Cerebellar cortex (tissue), 1 donor: ENCODE data around the gene CLDND1.

Experiments used
- DNase-seq: peaks from one replicate; pipeline ENCODE4 v3.0.0-alpha.2; 2015; ENCODE audit warnings: low spot score

Gene CLDND1

DNA sequence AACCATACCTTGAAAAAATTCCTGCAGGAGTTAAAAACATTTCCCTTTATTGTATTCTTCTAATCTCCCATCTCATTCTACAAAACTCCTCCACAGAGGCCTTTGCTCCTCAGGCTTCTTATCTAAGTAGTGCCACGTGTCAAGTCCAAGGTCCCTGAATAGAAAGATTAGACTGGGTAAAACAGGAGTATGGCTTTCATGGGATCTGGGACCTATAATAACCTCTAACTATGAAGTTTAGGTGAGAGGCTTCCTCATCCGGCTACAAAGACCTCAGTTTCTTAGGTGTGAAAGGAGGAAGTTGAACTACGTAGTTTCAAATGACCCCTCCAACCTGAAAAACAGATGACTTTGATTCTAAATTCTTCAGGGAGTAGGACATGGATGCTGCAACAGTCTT, 29.1 kb upstream of the CLDND1 start:
- no peak for DNase-seq

DNA sequence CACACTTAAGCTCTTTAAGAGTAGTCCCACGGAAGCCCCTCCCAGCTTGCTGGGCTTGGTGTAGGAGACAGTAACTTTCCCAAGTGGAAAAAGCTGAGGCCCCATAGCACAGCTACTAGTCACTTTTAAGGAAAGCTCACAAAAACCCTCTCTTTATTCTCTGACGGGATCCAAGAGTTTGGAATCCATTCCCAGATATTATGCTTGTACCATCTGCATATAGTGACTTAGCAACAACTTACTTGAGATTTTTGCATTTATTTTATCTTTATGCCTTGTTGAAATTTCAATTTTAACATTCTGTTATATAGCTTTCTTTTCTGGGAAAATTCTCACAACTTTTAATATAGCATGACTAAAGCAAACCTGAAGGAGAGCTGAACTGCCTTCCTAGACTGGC, 28.5 kb upstream of the CLDND1 start:
- no peak for DNase-seq

DNA sequence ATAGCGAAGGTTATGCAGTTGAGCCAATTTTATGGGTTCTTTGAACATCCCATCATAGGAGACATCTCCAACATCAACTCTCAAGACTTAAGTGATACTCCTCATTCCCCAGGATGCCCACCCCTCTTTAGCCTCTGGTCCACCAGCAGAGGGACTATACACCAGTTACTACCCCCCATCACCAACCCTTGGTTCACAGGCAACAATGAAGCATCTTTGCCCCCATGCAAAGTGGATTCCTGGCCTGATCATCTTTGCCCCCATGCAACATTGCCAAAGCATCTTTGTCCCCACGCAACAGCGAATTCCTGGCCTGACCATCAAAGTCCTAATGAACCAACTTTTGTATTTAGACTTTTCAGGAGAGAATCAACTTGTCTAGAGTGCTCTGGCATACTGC, 28.1 kb upstream of the CLDND1 start:
- no peak for DNase-seq

DNA sequence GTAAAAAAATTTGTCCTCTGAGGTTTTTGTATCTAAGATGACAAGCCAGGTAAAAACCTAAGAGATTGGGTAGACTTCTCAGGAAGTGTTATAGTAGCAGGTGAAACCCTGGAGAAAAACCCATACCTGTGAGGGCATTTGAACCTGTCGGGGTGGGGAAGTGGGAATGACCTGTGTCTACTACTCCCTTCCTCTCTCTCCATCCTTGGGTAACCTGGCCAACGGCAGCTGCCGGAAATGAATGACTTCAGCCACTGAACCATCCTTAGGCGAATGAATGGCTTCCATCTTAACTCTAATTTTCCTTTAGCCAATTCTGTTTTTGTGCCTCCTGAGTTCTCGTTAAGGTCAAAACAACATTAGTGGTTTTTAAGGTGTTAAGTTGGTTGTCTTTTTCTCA, 25.8 kb upstream of the CLDND1 start:
- no peak for DNase-seq

DNA sequence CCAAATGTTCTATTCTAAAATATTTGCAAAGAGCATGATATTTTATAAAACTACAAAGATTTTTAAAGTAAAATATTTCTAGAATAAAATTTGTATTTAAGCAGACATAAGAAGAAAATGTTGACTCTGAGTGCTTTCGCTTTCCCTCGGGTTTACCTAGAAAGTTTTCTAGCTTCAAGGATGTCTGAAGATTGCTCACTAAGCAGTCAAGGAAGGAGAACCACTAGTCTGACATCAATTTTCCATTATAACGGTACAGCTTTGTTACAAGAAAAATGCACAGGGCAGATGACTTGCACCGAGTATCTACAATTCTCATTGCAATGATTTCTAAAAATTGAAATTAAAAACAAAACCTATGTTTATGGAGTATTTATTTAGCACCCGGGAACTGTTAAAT, 23.2 kb upstream of the CLDND1 start:
- DNase-seq, result no peak

DNA sequence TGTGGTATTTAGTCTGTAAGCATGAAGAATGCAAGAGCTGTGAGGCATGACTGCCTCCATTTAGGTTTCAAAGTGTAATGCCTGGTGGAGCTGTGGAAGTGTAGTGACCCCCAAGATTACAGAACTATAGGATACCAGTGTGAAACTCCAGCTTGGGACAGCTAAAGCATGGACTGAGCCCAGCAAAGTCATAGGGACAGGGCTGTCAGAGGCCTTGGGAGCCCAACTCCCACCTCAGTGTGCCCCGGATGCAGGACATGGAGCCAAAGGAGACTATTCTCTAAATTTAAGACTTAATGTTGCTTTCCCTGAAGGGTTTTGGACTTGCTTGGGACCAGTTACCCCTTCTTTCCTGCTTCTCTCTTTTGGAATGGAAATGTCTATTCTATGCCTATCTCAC, 19.9 kb upstream of the CLDND1 start:
- no peak for DNase-seq

DNA sequence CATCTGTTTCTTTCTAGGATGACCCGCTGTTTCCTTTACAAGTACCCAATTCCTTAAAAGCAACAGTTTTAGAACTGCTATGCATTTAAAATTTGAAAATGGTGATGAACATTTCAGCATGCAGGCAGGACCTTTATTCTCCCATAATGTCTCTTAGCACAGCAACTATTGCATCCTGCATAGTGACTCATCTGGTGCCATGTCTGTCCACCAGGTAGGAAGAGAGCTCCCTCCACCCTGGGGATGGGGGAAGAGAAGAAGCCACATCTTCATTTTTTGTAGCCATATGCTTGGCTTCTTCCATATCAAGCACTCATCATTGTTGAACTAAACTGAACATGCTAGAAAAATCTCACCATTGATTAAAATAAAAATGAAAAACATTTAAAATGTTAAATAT, 19.0 kb upstream of the CLDND1 start:
- no peak for DNase-seq

DNA sequence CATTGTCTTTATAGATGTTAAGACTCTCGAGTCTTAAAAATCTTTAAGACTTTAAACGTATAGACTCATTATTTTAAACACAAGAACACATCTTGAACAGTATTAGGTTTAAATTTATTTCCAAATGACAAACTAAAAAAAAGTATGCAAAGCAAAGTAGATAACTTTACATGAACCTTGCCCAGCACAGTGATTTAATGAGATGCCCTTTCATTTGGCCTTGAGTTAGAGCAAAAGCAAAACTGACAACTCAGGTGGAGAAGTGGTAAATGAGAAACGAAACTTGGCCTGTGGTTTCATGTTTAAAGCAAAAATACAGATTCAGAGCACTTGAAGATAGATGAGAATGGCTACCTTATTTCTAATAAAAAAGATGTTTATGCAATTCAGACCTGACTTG, 17.6 kb upstream of the CLDND1 start:
- DNase-seq, result no peak

DNA sequence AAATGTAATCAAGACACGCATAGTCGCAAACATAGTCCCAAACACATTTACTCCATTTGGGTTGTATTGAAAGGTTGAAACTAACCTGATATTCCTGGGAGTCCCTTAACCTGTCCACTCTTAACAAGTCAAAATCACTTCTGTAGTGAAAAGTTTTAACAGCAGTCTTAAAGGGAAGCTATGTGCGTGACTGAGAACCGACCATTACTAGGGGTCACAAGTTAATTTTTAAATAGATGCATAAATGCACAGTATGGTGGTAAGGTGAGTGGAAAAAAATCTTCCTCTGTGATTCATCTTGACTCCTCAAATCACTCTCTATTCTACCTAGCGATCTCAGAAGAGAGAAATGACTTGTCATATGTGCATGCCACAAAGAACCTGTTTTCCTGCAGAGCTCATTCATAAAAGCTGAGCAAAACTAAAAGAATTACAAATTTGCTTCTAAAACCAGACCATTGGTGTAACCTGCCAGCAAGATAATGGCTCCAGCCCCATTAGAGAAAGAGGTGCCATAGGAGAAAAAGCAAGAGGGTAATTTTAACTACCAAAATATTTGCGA, 13.8 kb upstream of the CLDND1 start:
- DNase-seq, result no peak

DNA sequence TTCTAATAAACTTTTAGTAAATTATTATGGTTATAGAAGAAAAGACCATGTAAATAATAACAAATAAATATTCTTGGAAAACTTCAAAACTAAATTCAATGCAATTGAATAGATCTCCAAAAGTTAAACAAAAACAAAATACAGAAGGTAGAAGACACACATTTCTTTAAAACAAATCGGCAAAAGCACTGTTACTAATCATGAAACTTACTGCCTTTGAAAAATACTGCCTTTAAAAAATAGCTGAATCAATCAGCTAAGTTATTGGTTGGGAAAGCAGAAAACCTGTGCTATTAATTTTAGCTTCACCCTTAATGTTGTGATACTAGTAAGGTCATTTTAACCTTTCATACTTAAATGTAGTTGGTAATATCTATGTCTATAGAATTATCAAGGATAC, 12.0 kb upstream of the CLDND1 start:
- no peak for DNase-seq

DNA sequence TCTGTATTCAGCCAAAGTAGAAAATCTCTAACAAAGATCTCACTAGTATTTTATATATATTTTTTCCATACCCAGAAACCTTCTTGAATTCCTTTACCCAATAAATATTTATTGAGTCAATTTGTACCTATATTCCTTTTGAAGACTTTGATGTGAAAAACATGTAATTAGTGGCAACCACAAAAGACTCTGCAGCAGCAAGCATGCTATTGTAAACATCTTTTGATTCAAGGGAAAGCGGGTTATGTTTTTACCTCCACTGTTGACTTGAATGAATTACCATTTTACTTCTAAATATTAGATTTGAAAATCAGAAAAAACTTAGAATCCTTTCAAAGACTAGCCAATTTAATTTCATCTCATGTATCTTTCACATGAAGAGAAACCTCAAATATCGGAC, 11.5 kb upstream of the CLDND1 start:
- DNase-seq, result no peak

DNA sequence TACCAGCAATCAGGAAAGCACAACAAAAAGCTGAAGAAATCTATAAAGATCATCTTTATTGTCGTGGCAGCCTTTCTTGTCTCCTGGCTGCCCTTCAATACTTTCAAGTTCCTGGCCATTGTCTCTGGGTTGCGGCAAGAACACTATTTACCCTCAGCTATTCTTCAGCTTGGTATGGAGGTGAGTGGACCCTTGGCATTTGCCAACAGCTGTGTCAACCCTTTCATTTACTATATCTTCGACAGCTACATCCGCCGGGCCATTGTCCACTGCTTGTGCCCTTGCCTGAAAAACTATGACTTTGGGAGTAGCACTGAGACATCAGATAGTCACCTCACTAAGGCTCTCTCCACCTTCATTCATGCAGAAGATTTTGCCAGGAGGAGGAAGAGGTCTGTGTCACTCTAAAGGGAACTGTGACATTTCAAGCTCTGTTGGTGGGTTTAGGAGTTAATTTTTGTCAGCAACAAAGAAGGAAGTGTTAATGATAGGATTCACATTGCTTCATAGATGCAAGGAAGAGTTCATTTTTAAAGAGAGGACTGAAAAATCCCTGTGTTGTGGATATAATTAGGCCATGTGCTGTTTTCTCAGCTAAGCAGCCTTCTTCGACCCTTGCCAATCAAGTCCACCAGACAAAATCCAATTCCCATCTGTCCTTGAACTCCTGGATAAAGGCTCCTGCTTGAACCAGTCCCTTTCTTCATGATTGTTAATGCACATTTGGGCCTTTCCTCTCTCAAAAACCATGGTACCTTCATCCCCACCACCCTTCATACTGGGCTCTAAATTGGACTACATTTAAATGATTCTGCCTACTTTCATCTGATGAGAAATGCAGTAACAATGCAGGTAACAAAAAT, 10.2 kb upstream of the CLDND1 start:
- DNase-seq, result no peak

DNA sequence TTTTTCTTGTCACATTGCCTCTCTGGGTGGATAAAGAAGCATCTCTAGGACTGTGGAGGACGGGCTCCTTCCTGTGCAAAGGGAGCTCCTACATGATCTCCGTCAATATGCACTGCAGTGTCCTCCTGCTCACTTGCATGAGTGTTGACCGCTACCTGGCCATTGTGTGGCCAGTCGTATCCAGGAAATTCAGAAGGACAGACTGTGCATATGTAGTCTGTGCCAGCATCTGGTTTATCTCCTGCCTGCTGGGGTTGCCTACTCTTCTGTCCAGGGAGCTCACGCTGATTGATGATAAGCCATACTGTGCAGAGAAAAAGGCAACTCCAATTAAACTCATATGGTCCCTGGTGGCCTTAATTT, 9.6 kb upstream of the CLDND1 start:
- no peak for DNase-seq

DNA sequence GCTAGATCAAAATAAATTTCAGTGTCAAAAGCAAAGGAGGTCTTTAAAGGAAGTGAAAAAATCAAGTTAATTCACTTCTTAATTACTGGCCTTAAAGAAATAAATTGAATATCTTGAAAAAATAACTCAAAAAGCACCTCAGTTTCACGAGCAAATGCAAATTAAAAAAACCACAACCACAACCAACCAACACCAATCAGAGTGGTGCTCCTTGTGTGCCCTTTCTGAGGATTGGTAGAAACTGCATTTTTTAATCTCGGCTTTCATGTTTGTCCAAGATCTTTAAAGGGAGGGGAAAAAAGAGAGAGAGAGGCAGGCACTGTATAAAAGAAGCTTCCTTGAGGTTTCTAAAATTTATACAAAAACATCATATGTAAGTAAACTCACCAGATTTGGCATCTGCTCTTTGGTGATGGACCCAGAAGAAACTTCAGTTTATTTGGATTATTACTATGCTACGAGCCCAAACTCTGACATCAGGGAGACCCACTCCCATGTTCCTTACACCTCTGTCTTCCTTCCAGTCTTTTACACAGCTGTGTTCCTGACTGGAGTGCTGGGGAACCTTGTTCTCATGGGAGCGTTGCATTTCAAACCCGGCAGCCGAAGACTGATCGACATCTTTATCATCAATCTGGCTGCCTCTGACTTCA, 9.0 kb upstream of the CLDND1 start, which contains the start of gene GPR15:
Gene GPR15 (plus strand): TSS at position 357 of the 653 bp plus-strand sequence. CDS start 56 bp downstream, at position 413.
- no peak for DNase-seq

DNA sequence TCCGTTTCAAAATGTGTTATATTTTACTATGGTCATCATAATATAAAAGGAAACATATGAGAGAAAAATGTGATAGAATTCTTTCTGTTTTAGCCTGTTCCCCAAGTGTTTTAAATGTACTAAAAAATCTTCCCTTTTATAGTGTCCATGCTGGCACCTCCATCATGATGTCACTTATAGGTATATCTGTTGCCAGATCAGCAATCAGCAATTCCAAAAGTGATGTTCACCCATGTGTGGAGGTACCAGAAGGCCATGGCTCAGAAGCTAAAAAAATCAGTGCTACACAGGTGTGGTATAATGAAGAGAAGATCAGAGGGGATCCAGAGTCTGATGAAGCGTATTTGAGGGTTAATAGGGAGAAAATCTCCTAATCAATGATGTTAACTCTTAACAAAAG, 8.0 kb upstream of the CLDND1 start:
- DNase-seq, result no peak

DNA sequence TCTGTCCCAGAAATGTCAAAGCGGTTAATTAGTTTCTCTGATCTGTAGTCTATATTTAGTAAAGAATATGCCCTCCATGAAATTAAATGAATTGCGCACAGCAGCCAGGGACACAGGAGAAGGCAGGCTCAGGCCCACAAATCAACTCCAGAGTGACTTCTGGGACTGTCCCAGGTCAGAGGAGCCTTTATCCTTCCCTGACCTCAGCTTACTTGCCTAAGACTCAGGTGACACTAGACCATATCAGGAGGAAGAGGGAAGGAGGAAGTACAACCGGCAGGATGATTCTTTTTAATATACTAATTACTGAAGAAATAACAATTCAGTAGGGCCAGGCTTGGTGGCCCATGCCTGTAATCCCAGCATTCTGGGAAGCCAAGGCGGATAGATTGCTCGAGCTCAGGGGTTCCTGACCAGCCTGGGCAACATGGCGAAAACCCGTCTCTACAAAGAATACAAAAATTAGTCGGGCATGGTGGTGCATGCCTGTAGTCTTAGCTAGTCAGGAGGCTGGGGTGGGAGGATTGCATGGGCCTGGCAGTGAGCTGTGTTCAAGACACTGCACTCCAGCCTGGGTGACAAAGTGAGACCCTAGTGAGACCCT, 7.3 kb upstream of the CLDND1 start:
- no peak for DNase-seq

DNA sequence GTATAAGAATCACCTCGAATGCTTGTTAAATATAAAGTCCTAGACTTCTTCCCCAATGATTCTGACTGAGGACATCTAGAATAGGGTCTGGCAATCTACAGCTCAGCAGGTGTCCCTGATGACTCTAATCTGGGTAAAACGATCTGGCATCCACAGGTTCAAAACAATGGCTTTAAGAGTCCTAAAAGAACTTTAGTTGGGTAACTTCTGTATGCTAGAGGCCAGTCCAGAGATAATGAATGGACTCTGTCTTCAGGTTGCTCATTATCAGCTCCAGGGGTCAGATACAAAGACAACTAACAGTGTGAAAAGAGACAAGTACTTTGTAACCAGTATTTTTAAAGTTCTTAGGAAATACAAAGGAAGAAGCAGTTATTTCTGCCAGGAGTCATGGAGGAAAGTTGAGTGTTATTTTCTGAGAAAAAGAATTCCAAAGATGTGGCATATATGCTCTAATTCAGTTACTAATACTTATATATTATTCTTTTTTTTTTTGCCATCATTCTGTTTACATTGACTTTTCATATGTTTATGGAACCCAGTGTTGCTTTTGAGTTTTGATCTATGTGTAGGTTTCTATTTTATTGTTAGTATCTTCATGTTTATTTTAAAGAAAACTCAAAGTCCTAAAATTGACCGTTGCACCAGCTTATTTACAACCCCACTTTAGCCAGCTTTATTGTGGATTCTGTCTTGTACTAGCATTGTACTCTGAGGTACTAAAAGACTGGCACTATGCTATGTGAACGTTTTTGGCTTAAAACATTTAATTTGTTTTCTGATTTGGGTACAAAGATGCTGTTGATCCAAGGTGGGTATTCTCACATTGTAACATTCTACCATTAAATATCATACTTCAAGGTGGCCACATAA, 6.0 kb upstream of the CLDND1 start:
- DNase-seq, result no peak

DNA sequence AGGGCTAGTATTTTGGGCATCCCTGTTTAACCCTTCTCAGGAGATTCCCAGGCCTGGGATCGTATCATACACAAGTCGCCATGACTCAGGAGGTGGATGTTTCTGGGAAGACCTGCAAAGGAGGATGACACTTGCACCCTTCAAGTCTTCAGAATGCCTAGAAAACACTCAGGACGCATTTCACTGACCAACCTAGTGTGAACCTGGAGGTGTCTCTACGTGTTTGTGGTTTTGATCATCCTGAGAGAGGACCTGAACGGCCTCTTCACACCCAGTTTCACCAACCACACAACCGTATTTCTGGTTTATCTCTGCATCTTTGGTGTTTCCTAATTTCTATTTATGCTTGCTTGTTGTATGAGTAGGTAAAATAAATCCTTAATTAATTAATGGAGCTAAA, 2.8 kb upstream of the CLDND1 start:
- DNase-seq, result no peak

DNA sequence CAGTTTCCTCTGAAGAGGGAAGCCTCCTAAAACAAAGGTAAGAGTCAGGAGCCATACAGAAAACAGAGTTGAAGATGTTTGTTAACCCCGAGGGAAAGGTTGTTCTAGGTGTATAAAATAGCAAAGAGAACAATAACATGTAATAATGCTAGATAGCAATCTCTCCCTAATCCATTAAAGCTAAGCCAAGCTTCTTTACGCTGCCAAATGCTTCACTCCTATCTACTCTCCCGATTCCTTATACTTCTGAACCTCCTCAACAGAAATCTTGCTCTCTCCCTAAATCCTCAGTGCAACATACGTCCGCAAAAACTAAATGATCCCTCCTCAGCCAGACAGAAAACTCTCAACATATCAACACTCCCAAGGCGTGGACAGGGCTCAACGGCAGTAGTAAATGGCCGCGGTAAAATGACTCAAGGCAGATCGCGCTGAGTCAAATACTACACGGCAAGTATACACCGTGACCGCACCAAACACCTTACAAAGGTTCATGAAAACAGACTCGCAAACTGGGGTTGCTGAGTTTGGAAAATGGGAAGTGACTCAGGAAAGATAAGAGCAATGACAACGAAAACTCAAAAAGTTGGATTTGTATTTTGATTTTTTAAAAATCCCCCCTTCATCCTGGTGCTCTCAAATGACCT, 682 bp downstream of the CLDND1 start:
- DNase-seq, result peak; percentile 62

DNA sequence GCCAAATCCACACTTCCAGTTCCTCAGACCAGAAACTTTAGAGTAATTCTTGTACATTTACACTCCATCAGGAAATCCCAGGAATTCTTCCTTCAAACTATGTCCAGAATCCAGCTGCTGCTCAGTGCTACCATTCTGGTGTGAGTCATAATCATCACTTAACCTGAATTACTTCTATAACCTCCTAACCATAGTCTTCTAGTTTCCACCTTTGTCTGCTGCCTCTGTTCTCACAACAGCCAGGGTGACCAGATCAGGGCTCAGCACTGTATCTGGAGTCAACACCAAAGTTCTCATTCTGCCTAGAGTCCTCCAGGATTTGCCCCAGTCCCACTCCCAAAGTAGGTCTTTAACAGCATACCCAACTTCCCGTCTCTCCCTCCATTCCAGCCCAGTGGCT, 3.4 kb downstream of the CLDND1 start:
- no peak for DNase-seq

DNA sequence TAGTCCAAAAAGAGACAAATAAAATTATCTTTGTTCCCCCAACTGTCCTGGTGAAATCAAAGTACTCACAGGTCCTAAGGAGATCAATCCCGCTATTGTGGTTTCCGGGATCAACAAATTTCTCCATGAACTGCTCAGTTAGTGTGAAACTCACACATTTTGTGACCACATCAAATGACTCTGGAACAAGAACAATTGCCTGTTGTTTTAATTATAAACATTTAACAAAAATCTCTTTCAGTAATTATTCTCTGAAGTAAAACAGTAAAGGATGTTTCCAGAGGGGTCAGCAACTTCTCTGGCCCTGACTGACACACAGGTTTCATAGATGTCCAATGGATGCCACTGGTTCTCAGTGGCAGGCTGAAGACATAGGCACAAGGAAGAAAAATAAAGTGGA, 3.9 kb downstream of the CLDND1 start:
- DNase-seq, result no peak

DNA sequence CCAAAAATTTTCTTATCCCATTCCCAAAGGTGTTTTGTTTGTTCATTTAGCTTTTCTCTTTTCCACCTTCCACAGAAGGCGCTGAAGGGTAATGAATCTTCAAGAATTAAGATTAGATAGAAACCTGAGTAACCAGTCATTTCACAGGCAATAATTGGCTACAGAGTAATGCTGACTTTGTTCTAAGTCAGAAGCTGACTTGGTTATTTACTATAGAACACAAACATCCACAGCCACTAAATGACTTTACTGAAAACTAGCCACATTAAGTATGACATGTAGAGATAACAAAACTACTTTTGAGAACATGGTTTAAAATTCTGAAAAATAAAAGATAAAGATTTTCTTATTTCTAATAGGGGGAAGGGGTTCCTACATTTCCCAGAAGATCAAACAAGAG, 7.8 kb downstream of the CLDND1 start:
- no peak for DNase-seq
